ENCODE measurements around the gene GABRR1. TPM values are rescaled to one million over a fixed set of nuclear protein-coding genes. Genes with fewer than 3 reads are reported as not detected.

GABRR1 gene
- polyA plus RNA-seq, 3 donors = not detected

GRCh38 chr6:89221129-89221528, 4.0 kb upstream of the GABRR1 start:
- Histone ChIP-seq H2AFZ (ENCODE audit: insufficient read depth, low read depth, low read length, poor library complexity, severe bottlenecking) (no peak overlapping the region), H3K9me3 (replicated peaks in 1 of 2; ENCODE audit: control insufficient read depth in 1 of 2, insufficient read depth in 1 of 2, low read length in 2 of 2) (no peaks in the 10 kb centered on the region), H3K36me3 (replicated peaks in 1 of 2; ENCODE audit: control insufficient read depth in 1 of 2, insufficient read depth in 2 of 2, low read length in 2 of 2) (no peaks in the 10 kb centered on the region), H3K79me2 (ENCODE audit: insufficient read depth, low read length) (no peaks in the 10 kb centered on the region), H3K9ac (ENCODE audit: insufficient read depth, low read length, poor library complexity, severe bottlenecking) (no peak overlapping the region), H4K20me1 (ENCODE audit: insufficient read depth, low read length) (no peaks in the 10 kb centered on the region), H3K27ac (ENCODE audit: low read depth in 1 of 2, low read length in 2 of 2) (no peak overlapping the region), H3K4me2 (replicated peaks; ENCODE audit: extremely low read depth, low read length, poor library complexity, severe bottlenecking) (no peak overlapping the region), H3K27me3 (ENCODE audit: control insufficient read depth in 2 of 2, insufficient read depth in 2 of 2, low read length in 2 of 2) (no peaks in the 10 kb centered on the region), H3K4me1 (ENCODE audit: control insufficient read depth in 1 of 2, insufficient read depth in 2 of 2, low read length in 2 of 2) (peaks cover 10 to 13% of the 10 kb centered on the region in 2 donors), H3K4me3 (replicated peaks in 1 of 3; ENCODE audit: low read depth in 2 of 3, low read length in 3 of 3) (no peak overlapping the region)
- H3K9me3 Mint-ChIP-seq = peaks cover 1 to 9% (median 5%) of the 10 kb centered on the region in 7 donors
- intact Hi-C loops (cut with micrococcal nuclease) = no loop called here
- H3K27me3 Mint-ChIP-seq (ENCODE audit: low read depth in 3 of 3) = peaks cover 0 to 3% (median 1%) of the 10 kb centered on the region in 3 donors
- no peak overlapping the region for H3K27ac Mint-ChIP-seq
- TF ChIP-seq CTCF (IDR thresholded peaks at IDR 0.05) = no peak
- no peak for DNase-seq
- 80% methylated on average over 2 of the region's 3 CpGs for WGBS (ENCODE audit: insufficient coverage)
- peaks cover 18% of the 10 kb centered on the region for H3K4me1 Mint-ChIP-seq
- no peaks in the 10 kb centered on the region for H3K36me3 Mint-ChIP-seq
- H3K4me3 Mint-ChIP-seq = no peak overlapping the region

DNA sequence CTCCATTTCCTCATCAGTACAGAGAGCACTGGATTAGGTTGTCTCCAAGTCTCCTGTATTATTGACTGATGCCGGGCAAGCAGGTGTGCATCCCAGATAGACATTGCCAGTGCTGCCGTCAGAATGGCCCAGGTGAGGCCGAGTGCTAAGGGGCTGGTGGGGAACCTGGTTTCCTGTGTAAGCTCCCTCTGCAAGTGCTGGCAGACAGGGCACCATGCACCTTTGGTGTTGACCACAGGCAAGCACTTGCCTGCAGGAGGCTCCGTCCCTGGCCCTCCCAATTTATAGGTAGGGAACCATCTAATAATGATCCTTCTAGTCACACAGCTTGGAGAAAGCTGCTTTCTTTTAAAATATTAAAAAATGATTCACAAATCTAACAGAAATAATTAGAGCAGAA, 747 bp downstream of the GABRR1 start:
- peaks cover 23 to 28% of the 10 kb centered on the region in 2 donors for H3K4me1 ChIP-seq (ENCODE audit: control insufficient read depth in 1 of 2, insufficient read depth in 2 of 2, low read length in 2 of 2)
- no peaks in the 10 kb centered on the region for H4K20me1 ChIP-seq (ENCODE audit: insufficient read depth, low read length)
- no peaks in the 10 kb centered on the region for H3K36me3 ChIP-seq (replicated peaks in 1 of 2; ENCODE audit: control insufficient read depth in 1 of 2, insufficient read depth in 2 of 2, low read length in 2 of 2)
- no peak overlapping the region for H3K4me3 Mint-ChIP-seq
- H3K4me1 Mint-ChIP-seq = peaks cover 40% of the 10 kb centered on the region
- H3K4me2 ChIP-seq (replicated peaks; ENCODE audit: extremely low read depth, low read length, poor library complexity, severe bottlenecking) = no peak overlapping the region
- H3K79me2 ChIP-seq (ENCODE audit: insufficient read depth, low read length) = no peaks in the 10 kb centered on the region
- WGBS (ENCODE audit: insufficient coverage) = 74% methylated on average over 3 of the region's 4 CpGs
- no peaks in the 10 kb centered on the region for H3K9me3 ChIP-seq (replicated peaks in 1 of 2; ENCODE audit: control insufficient read depth in 1 of 2, insufficient read depth in 1 of 2, low read length in 2 of 2)
- peak overlapping the region in 1 of 7 donors; percentile 40 for H3K27ac Mint-ChIP-seq
- peaks cover 0 to 3% (median 1%) of the 10 kb centered on the region in 3 donors for H3K27me3 Mint-ChIP-seq (ENCODE audit: low read depth in 3 of 3)
- H2AFZ ChIP-seq (ENCODE audit: insufficient read depth, low read depth, low read length, poor library complexity, severe bottlenecking) = no peak overlapping the region
- H3K27me3 ChIP-seq (ENCODE audit: control insufficient read depth in 2 of 2, insufficient read depth in 2 of 2, low read length in 2 of 2) = no peaks in the 10 kb centered on the region
- H3K4me3 ChIP-seq (replicated peaks in 1 of 3; ENCODE audit: low read depth in 2 of 3, low read length in 3 of 3) = no peak overlapping the region
- TF ChIP-seq CTCF (IDR thresholded peaks at IDR 0.05) = no peak
- no peak overlapping the region for H3K27ac ChIP-seq (ENCODE audit: low read depth in 1 of 2, low read length in 2 of 2)
- DNase-seq = no peak
- intact Hi-C loops (cut with micrococcal nuclease) = no loop called here
- no peaks in the 10 kb centered on the region for H3K36me3 Mint-ChIP-seq
- no peaks in the 10 kb centered on the region for H3K9me3 Mint-ChIP-seq
- no peak overlapping the region for H3K9ac ChIP-seq (ENCODE audit: insufficient read depth, low read length, poor library complexity, severe bottlenecking)
